GM20000 (cell line): ENCODE results near the gene PPP1R15A.
"Not testable (repeated sequence)": the region's sequence is repeated elsewhere in the genome, so short reads cannot be mapped to it uniquely, and the experiment has no call there.

Experiments used
- DNase-seq: peaks from one replicate; pipeline ENCODE4 v3.0.0; 2012; ENCODE audit warnings: low spot score
- CTCF ChIP-seq: IDR thresholded peaks from 2 replicates; pipeline ENCODE4 v1.5.1; 2012; ENCODE audit warnings: mild to moderate bottlenecking, control low read depth; ENCODE audit errors: extremely low read depth, missing control alignments

PPP1R15A gene

GRCh38 chr19:48890551-48890950, 18.3 kb downstream of the PPP1R15A start:
- TF ChIP-seq CTCF, result no peak
- no peak for DNase-seq

- no peak for TF ChIP-seq CTCF
- DNase-seq, result no peak
Observed at GRCh38 chr19:48895226-48895625, 23.0 kb downstream of the PPP1R15A start.

GRCh38 chr19:48896191-48896720, 24.0 kb downstream of the PPP1R15A start:
- TF ChIP-seq CTCF, result no peak
- peak; percentile 79 for DNase-seq

GRCh38 chr19:48897181-48897580, 25.0 kb downstream of the PPP1R15A start:
- TF ChIP-seq CTCF, result no peak
- DNase-seq, result no peak

- DNase-seq, result not testable (repeated sequence)
Observed at GRCh38 chr19:48899386-48899749, 27.1 kb downstream of the PPP1R15A start.

- no peak for TF ChIP-seq CTCF
- DNase-seq, result peak; percentile 97
Observed at GRCh38 chr19:48899781-48900476, 27.7 kb downstream of the PPP1R15A start, which contains the start of gene NUCB1. NUCB1 (plus strand) TSS chr19:48900312; CDS start chr19:48900797, 485 bp downstream.

GRCh38 chr19:48900477-48901406, 28.5 kb downstream of the PPP1R15A start:
- TF ChIP-seq CTCF, result no peak
- peak; percentile 48 for DNase-seq

- not testable (repeated sequence) for DNase-seq
Observed at GRCh38 chr19:48902291-48902690, 30.1 kb downstream of the PPP1R15A start.

GRCh38 chr19:48903788-48904187, 31.6 kb downstream of the PPP1R15A start:
- DNase-seq, result not testable (repeated sequence)
